Breast epithelium (tissue), 3 donors: ENCODE data around the gene GALNT2.

Experiments used
- CTCF ChIP-seq, 3 donors: fragments of 450-650 bp; IDR thresholded peaks; one replicate each; pipeline ENCODE4 v1.5.1; 2016 to 2017; ENCODE audit warnings: antibody characterized with exemption in 3 of 3, mild to moderate bottlenecking in 3 of 3, moderate library complexity in 3 of 3
- POLR2A ChIP-seq: fragments of 450-650 bp; IDR thresholded peaks from one replicate; pipeline ENCODE4 v1.6.1; 2016; ENCODE audit warnings: antibody characterized with exemption, mild to moderate bottlenecking, moderate library complexity

GRCh38 chr1:230201445-230201844 lies 134.4 kb downstream of the GALNT2 start:
- TF ChIP-seq CTCF (IDR thresholded peaks at IDR 0.05) = no peak
- TF ChIP-seq POLR2A = no peak
